Karpas-422 (cell line): ENCODE measurements around the gene PRPF19. TPM values are rescaled to one million over a fixed set of nuclear protein-coding genes. Genes with fewer than 3 reads are reported as not detected.

Experiments
- DNase-seq: peaks from one replicate; pipeline ENCODE4 v3.0.0-alpha.2; 2015
- H2AFZ ChIP-seq: fragments of 200-600 bp; sonication (generic); 2 replicates; pipeline ENCODE4 v1.6.1; 2014; ENCODE audit warnings: antibody characterized with exemption, low read length, mixed read lengths
- H3K27ac ChIP-seq: fragments of 200-600 bp; sonication (generic); 2 replicates; pipeline ENCODE4 v1.5.1; 2014; ENCODE audit warnings: mild to moderate bottlenecking, low read length, moderate library complexity
- H3K27me3 ChIP-seq: fragments of 200-600 bp; sonication (generic); 2 replicates; pipeline ENCODE4 v1.6.1; 2014; ENCODE audit warnings: low read length, mixed read lengths
- H3K36me3 ChIP-seq: fragments of 200-600 bp; sonication (generic); 2 replicates; pipeline ENCODE4 v1.6.1; 2014; ENCODE audit warnings: low read length, mixed read lengths; ENCODE audit not compliant: insufficient read depth
- H3K4me1 ChIP-seq: fragments of 200-600 bp; sonication (generic); 2 replicates; pipeline ENCODE4 v1.6.1; 2014; ENCODE audit warnings: mild to moderate bottlenecking, low read length, mixed read lengths
- H3K4me2 ChIP-seq: fragments of 200-600 bp; sonication (generic); 2 replicates; pipeline ENCODE4 v1.6.1; 2014; ENCODE audit warnings: low read length, low read depth, mild to moderate bottlenecking; ENCODE audit not compliant: poor library complexity, severe bottlenecking
- H3K4me3 ChIP-seq: fragments of 200-600 bp; sonication (generic); 2 replicates; pipeline ENCODE4 v1.5.1; 2014; ENCODE audit warnings: mild to moderate bottlenecking, antibody characterized with exemption, low read length, mixed read lengths
- H3K79me2 ChIP-seq: fragments of 200-600 bp; sonication (generic); 2 replicates; pipeline ENCODE4 v1.6.1; 2014; ENCODE audit warnings: mild to moderate bottlenecking, low read length, mixed read lengths
- H3K9ac ChIP-seq: fragments of 200-600 bp; sonication (generic); 2 replicates; pipeline ENCODE4 v1.6.0; 2014; ENCODE audit warnings: low read length
- H3K9me2 ChIP-seq: fragments of 200-600 bp; sonication (generic), shearing (Covaris generic); replicated peaks from 2 replicates; pipeline ENCODE4 v1.6.0; 2014; ENCODE audit warnings: mild to moderate bottlenecking, low read length, moderate library complexity; ENCODE audit not compliant: insufficient read depth
- H3K9me3 ChIP-seq: fragments of 300-700, 200-600 bp; sonication (generic); 2 replicates; pipeline ENCODE4 v1.6.1; 2014; ENCODE audit warnings: low read length, mixed read lengths
- H4K20me1 ChIP-seq: fragments of 200-600 bp; sonication (generic); 2 replicates; pipeline ENCODE4 v1.6.1; 2014; ENCODE audit warnings: mild to moderate bottlenecking, antibody characterized with exemption, low read length, low read depth; ENCODE audit not compliant: insufficient read depth
- total RNA-seq: library from RNA; depleted of rRNA; stranded (reverse); fragments of >200 nt; shearing (Covaris generic); gene quantifications from 2 replicates; pipeline ENCODE4 v1.2.3, GENCODE V29; 2014; ENCODE audit warnings: low replicate concordance

The PRPF19 gene
- total RNA-seq, 1 experiment from 2014 or later, result 109 TPM

DNA sequence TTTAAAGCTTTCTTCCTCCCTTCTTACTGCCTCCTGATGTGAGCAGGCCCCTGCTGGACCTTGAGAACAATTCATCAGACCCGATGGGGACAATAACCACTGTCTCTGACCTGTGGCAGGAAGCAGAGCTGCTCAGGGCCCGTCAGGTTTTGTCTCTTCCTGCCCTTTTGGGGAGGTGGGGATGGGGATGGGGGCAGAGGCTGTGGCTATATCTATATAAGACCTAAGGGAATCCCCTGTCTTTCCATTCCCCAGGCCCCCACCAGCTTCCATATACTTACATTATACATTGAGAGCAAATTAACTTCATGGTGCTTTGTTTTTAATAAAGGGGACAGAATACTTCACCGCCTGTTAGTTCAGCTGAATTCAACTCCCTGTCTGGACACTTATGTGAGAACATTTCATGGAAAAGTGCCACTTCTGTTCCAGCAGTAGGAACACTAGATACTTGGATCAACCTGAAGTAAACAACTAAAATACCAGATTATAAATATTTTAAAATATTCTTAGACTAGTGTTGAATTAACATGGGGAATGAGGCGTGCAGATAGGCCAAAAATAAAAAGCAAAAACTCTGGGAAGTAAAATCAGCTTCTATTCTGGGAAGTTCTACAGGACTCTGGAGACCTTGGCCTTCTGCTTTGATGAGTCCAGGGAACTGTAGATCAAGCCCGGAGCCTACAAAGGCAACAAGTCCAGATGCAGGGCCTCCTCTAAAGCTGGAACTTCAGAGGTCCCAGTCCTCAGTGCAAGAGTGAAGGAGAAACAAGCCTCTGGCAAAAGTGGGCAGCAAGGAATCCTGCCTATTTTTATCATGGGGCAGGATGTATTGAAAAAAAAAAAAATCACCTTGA, 27.9 kb downstream of the PRPF19 start:
- no peak overlapping the region for H3K9ac ChIP-seq
- H3K4me1 ChIP-seq, result no peaks in the 10 kb centered on the region
- no peak for DNase-seq
- no peaks in the 10 kb centered on the region for H4K20me1 ChIP-seq
- no peak overlapping the region for H2AFZ ChIP-seq
- H3K36me3 ChIP-seq, result peaks cover 10% of the 10 kb centered on the region; the same call in 1 of the 2 replicates
- H3K27me3 ChIP-seq, result no peaks in the 10 kb centered on the region
- H3K27ac ChIP-seq, result no peak overlapping the region
- H3K4me3 ChIP-seq, result no peak overlapping the region
- H3K4me2 ChIP-seq, result no peak overlapping the region
- H3K79me2 ChIP-seq, result no peaks in the 10 kb centered on the region
- no peaks in the 10 kb centered on the region for H3K9me3 ChIP-seq
- H3K9me2 ChIP-seq, result no peaks in the 10 kb centered on the region

GRCh38 chr11:60876168-60876485, 30.3 kb downstream of the PRPF19 start:
- no peak overlapping the region for H2AFZ ChIP-seq

DNA sequence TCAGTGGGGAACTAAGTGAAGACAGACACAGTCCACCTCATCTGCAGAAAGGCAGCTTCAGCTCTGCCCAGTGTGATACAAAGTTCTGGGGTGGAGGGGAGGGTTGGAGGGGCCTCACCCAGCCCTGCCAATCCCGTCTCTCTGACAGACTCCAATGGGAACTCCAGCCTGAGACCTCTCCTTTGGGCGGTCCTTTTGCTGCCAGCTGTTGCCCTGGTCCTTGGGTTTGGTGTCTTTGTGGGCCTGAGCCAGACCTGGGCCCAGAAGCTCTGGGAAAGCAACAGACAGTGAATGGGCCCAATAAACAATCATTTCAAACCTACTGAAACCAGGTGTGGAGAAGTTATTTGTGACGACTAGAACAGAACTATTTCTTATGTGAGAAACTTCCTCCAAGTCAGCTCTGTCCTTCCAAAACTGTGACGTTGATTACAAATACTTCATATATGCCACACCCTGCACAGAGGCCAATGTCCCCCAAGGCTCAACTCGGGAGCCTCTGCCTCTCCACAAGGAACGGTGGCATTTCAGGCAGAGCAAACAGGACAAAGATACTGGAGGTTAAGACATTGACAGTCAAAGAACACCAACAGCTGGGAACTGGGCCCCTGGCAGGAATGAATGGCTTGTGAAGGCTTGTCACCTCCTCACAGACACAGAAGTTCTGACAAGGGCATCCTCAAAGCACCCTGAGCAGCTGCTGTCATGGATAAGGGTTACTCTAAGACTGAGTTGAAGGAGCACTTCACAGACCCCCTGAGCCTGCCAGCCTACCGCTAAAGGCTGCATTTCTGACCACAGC, 30.8 kb downstream of the PRPF19 start:
- Histone ChIP-seq H3K9me2 (no peaks in the 10 kb centered on the region), H3K4me3 (no peak overlapping the region), H3K27ac (no peak overlapping the region), H3K36me3 (peaks cover 6% of the 10 kb centered on the region; the same call in 1 of the 2 replicates), H3K9me3 (no peaks in the 10 kb centered on the region), H3K27me3 (no peaks in the 10 kb centered on the region), H3K4me2 (no peak overlapping the region), H2AFZ (no peak overlapping the region), H4K20me1 (no peaks in the 10 kb centered on the region), H3K4me1 (no peaks in the 10 kb centered on the region), H3K9ac (no peak overlapping the region), H3K79me2 (no peaks in the 10 kb centered on the region)
- DNase-seq, result peak; percentile 36

More at GRCh38 chr11:60876168-60876485, 30.3 kb downstream of the PRPF19 start:
- H3K9me3 ChIP-seq, result no peaks in the 10 kb centered on the region
- no peak for DNase-seq
- H3K4me2 ChIP-seq, result no peak overlapping the region
- H3K9ac ChIP-seq, result no peak overlapping the region
- no peak overlapping the region for H3K27ac ChIP-seq
- peaks cover 10% of the 10 kb centered on the region; the same call in 1 of the 2 replicates for H3K36me3 ChIP-seq
- H3K4me1 ChIP-seq, result no peaks in the 10 kb centered on the region
- H3K79me2 ChIP-seq, result no peaks in the 10 kb centered on the region
- H3K9me2 ChIP-seq, result no peaks in the 10 kb centered on the region
- no peaks in the 10 kb centered on the region for H4K20me1 ChIP-seq
- H3K27me3 ChIP-seq, result no peaks in the 10 kb centered on the region
- H3K4me3 ChIP-seq, result no peak overlapping the region

DNA sequence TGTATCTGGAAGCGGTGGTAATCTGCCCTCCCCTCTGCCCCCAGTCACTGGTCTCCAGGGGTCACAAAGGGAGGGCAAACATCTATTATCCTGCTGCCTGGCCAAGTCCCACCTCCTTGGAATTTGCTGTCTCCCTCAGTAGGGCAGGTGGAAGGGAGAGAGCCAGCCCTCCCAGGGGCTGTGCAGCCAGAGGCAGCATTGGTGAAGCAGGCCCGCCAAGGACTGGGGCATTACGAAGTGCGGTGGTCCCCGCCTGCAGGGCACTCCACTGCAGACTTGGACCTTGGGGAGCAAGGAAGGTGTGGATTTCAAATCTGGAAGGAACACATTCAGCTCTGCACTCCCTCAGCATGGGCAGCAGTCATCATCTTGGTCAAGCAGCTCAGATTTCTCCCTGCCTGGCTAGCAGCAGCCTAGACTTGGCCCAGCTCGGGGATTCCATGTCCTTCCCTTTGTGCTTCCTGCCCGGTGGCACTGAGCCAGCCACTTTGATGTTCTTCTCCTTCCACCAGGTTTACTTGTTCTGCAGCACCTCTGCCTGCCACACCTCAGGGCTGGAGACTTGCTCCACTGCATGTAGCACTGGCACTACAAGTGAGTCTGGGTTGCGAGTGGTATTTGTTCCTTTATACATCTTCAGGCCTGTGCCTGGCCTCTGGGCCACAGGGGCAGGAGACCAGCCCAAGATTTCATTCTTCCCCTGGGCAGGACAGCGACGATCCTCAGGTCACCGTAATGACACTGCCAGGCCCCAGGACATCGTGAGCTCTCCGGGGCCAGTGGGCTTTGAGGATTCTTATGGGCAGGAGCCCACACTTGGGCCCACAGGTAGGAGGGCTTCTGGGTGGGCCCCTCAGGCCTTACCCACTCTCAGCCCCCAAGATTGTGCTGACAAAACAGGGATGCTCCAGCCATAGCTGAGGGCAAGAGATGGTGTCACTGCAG, 31.7 kb downstream of the PRPF19 start:
- no peaks in the 10 kb centered on the region for H3K27me3 ChIP-seq
- no peak overlapping the region for H3K4me3 ChIP-seq
- no peaks in the 10 kb centered on the region for H4K20me1 ChIP-seq
- no peaks in the 10 kb centered on the region for H3K4me1 ChIP-seq
- H3K79me2 ChIP-seq, result no peaks in the 10 kb centered on the region
- H3K36me3 ChIP-seq, result peaks cover 6% of the 10 kb centered on the region; the same call in 1 of the 2 replicates
- no peaks in the 10 kb centered on the region for H3K9me3 ChIP-seq
- no peaks in the 10 kb centered on the region for H3K9me2 ChIP-seq
- H3K4me2 ChIP-seq, result no peak overlapping the region
- H3K9ac ChIP-seq, result no peak overlapping the region
- no peak overlapping the region for H2AFZ ChIP-seq
- DNase-seq, result no peak
- no peak overlapping the region for H3K27ac ChIP-seq

GRCh38 chr11:60873533-60873932, 32.9 kb downstream of the PRPF19 start:
- DNase-seq, result no peak
- Histone ChIP-seq H3K4me2 (no peak overlapping the region), H3K27ac (no peak overlapping the region), H3K4me1 (no peaks in the 10 kb centered on the region), H3K9ac (no peak overlapping the region), H3K27me3 (no peaks in the 10 kb centered on the region), H3K9me3 (no peaks in the 10 kb centered on the region), H4K20me1 (no peaks in the 10 kb centered on the region), H3K36me3 (peaks cover 6% of the 10 kb centered on the region; the same call in 1 of the 2 replicates), H3K79me2 (no peaks in the 10 kb centered on the region), H3K9me2 (no peaks in the 10 kb centered on the region), H3K4me3 (no peak overlapping the region), H2AFZ (no peak overlapping the region)

- Histone ChIP-seq H3K27ac (no peak overlapping the region), H3K27me3 (no peaks in the 10 kb centered on the region), H3K9me3 (no peaks in the 10 kb centered on the region), H3K4me1 (no peaks in the 10 kb centered on the region), H3K9me2 (no peaks in the 10 kb centered on the region), H4K20me1 (no peaks in the 10 kb centered on the region), H3K4me3 (no peak overlapping the region), H3K79me2 (no peaks in the 10 kb centered on the region), H3K9ac (no peak overlapping the region), H3K36me3 (peaks cover 4% of the 10 kb centered on the region; the same call in 1 of the 2 replicates), H2AFZ (no peak overlapping the region), H3K4me2 (no peak overlapping the region)
- no peak for DNase-seq
Observed at GRCh38 chr11:60872961-60873524, 33.3 kb downstream of the PRPF19 start.

DNA sequence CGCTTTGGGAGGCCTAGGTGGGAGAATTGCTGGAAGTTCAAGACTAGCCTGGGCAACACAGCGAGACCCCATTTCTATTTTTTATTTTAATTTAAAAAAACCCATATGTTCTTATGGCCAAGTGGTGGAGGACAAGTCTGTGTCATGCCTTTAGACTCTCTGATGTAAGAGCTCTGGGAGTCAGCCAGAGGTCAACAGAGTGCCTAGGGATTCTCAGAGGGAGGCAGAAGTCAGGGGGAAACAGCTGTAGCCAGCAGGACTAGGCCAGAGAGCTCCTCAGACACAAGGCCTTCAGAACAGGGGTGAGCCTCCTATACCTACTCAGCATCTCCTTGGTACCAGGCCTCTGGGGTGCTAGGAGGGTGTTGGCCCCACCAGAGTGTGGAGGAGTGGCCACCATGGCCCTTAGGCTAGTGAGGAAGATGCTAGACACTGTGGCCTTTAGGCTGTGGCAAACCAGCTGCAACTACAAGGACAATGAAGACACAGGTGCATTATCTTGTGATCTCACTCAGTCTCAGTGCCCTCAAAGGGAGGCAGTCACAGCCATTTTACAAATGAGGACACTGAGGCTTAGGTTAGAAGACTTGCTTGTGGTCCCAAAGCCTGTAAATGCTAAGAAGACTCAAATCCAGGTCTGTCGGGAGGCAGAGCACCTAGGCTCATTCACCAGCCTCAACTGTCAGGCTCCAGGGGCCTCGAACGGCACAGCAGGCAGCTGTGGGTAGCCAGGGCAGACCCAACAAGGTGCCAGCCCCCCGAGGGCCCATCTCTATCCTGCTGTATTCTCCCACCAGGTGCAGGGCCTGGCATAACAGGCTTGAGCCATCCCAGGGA, 34.0 kb downstream of the PRPF19 start:
- Histone ChIP-seq H3K9ac (no peak overlapping the region), H4K20me1 (no peaks in the 10 kb centered on the region), H3K27ac (no peak overlapping the region), H2AFZ (no peak overlapping the region), H3K9me3 (no peaks in the 10 kb centered on the region), H3K4me3 (no peak overlapping the region), H3K4me1 (no peaks in the 10 kb centered on the region), H3K36me3 (no peaks in the 10 kb centered on the region), H3K79me2 (no peaks in the 10 kb centered on the region), H3K4me2 (no peak overlapping the region), H3K9me2 (no peaks in the 10 kb centered on the region), H3K27me3 (no peaks in the 10 kb centered on the region)
- no peak for DNase-seq
